A549 (cell line): ENCODE measurements around the gene SLC22A17. TPM values are rescaled to one million over a fixed set of nuclear protein-coding genes. Genes with fewer than 3 reads are reported as not detected.

Experiments used
- ATAC-seq, 2 experiments: fragments of 200-7000 bp in 1 of 2; fragments of >200 bp in 1 of 2; cut with Nextera tagmentation in 1 of 2; cut with Tn5 transposase in 1 of 2; 3 replicates each; pipeline versions ENCODE4 v1.8.0 to v1.9.1; 2018 to 2020; ENCODE audit warnings: mild to moderate bottlenecking in 1 of 2, moderate library complexity in 1 of 2
- CTCF ChIA-PET: fragments of 300-600 bp; sonication (Branson Sonifier 250); formaldehyde crosslinking; extraction: SDS; loops from one replicate; lab custom pipeline; 2021; ENCODE audit warnings: antibody characterized with exemption, inconsistent platforms; lab: Yijun Ruan, JAX
- POLR2A ChIA-PET: fragments of 350-600 bp; formaldehyde crosslinking; extraction: SDS; loops from one replicate; lab custom pipeline; 2021; ENCODE audit warnings: antibody characterized with exemption, inconsistent platforms; lab: Yijun Ruan, JAX
- DNase-seq, 2 experiments: peaks; one replicate each; pipeline versions ENCODE4 v3.0.0 to v3.0.0-alpha.2; 2011 to 2016; ENCODE audit warnings: low read depth in 1 of 2, low spot score in 1 of 2
- FAIRE-seq: peaks from 2 replicates; lab custom pipeline; 2011; peaks lifted over from hg19 to GRCh38; lab: Jason Lieb, UNC
- H3K27ac ChIP-seq, 2 experiments: fragments of >200 bp; sonication (Bioruptor Twin); formaldehyde crosslinking; 3 replicates each; pipeline ENCODE4 v1.5.1; 2016 to 2017
- H3K4me1 ChIP-seq: fragments of >200 bp; sonication (Bioruptor Twin); formaldehyde crosslinking; 3 replicates; pipeline ENCODE4 v1.6.1; 2016
- H3K4me2 ChIP-seq: fragments of >200 bp; sonication (Bioruptor Twin); formaldehyde crosslinking; 3 replicates; pipeline ENCODE4 v1.6.1; 2016
- H3K4me3 ChIP-seq: fragments of >200 bp; sonication (Bioruptor Twin); formaldehyde crosslinking; 3 replicates; pipeline ENCODE4 v1.5.1; 2016
- H3K9me3 ChIP-seq: fragments of >200 bp; sonication (Bioruptor Twin); formaldehyde crosslinking; 3 replicates; pipeline ENCODE4 v1.6.1; 2016
- BHLHE40 ChIP-seq: IDR thresholded peaks from 2 replicates; pipeline ENCODE4 v1.6.1; 2012; ENCODE audit warnings: low read depth, low read length, inconsistent platforms
- CBX2 ChIP-seq: fragments of 200-600 bp; sonication (generic); IDR thresholded peaks from 2 replicates; pipeline ENCODE4 v1.6.1; 2016; ENCODE audit warnings: low read depth, mild to moderate bottlenecking, borderline replicate concordance
- EHF ChIP-seq: fragments of 250-450 bp; sonication (Bioruptor Pico); IDR thresholded peaks from 2 replicates; pipeline ENCODE4 v1.5.0; 2020; ENCODE audit warnings: mild to moderate bottlenecking
- EP300 ChIP-seq, 2 experiments: fragments of >200 bp; sonication (Bioruptor Twin); formaldehyde crosslinking; IDR thresholded peaks; 2 replicates in 1 of 2; 3 replicates in 1 of 2; pipeline ENCODE4 v1.6.1; 2016 to 2017
- ESRRA ChIP-seq: fragments of 150-350 bp; IDR thresholded peaks from 2 replicates; pipeline ENCODE4 v1.6.1; 2014; ENCODE audit warnings: mild to moderate bottlenecking, low read length, borderline replicate concordance
- HDAC2 ChIP-seq: fragments of 200-600 bp; sonication (generic); IDR thresholded peaks from 2 replicates; pipeline ENCODE4 v1.6.1; 2016
- HEYL ChIP-seq: fragments of 250-450 bp; sonication (Bioruptor Pico); IDR thresholded peaks from 2 replicates; pipeline ENCODE4 v1.8.0; 2021; ENCODE audit warnings: mild to moderate bottlenecking, moderate library complexity
- KDM1A ChIP-seq: fragments of 200-600 bp; sonication (generic); IDR thresholded peaks from 2 replicates; pipeline ENCODE4 v1.6.1; 2016; ENCODE audit warnings: low read depth, mild to moderate bottlenecking
- MAFK ChIP-seq: fragments of 450-650 bp; IDR thresholded peaks from 2 replicates; pipeline ENCODE4 v1.6.1; 2014; ENCODE audit not compliant: partially characterized antibody
- MAZ ChIP-seq: fragments of 150-350 bp; IDR thresholded peaks from 2 replicates; pipeline ENCODE4 v1.6.1; 2014; ENCODE audit warnings: antibody characterized with exemption, low read depth, low read length, borderline replicate concordance
- NR3C1 ChIP-seq: fragments of >200 bp; sonication (Bioruptor Twin); formaldehyde crosslinking; IDR thresholded peaks from 3 replicates; pipeline ENCODE4 v1.6.1; 2017
- POLR2AphosphoS2 ChIP-seq: conservative IDR thresholded peaks from 2 replicates; pipeline ENCODE4 v1.6.1; 2012; ENCODE audit warnings: low read length, improper control_type of control experiment, inconsistent platforms
- RAD21 ChIP-seq, 2 experiments: fragments of >200 bp in 1 of 2; sonication (Bioruptor Twin) in 1 of 2; formaldehyde crosslinking in 1 of 2; IDR thresholded peaks in 1 of 2; conservative IDR thresholded peaks in 1 of 2; 2 replicates in 1 of 2; 3 replicates in 1 of 2; pipeline ENCODE4 v1.6.1; 2012 to 2018; ENCODE audit warnings: inconsistent platforms in 1 of 2
- RFX5 ChIP-seq: fragments of 450-650 bp; IDR thresholded peaks from 2 replicates; pipeline ENCODE4 v1.7.1; 2014; ENCODE audit warnings: antibody characterized with exemption, mild to moderate bottlenecking, moderate library complexity
- SMC3 ChIP-seq: fragments of >200 bp; sonication (Bioruptor Twin); formaldehyde crosslinking; IDR thresholded peaks from 3 replicates; pipeline ENCODE4 v1.6.1; 2018; ENCODE audit warnings: inconsistent platforms
- TFCP2L1 ChIP-seq: fragments of 250-450 bp; sonication (Bioruptor Pico); IDR thresholded peaks from 2 replicates; pipeline ENCODE4 v1.5.0; 2021; ENCODE audit warnings: mild to moderate bottlenecking
- ZFP36 ChIP-seq: fragments of 450-650 bp; IDR thresholded peaks from 2 replicates; pipeline ENCODE4 v1.6.1; 2014; ENCODE audit warnings: borderline replicate concordance; ENCODE audit not compliant: partially characterized antibody
- ZSCAN20 ChIP-seq: fragments of 250-450 bp; sonication (Bioruptor Pico); IDR thresholded peaks from 2 replicates; pipeline ENCODE4 v1.8.0; 2022; ENCODE audit warnings: mild to moderate bottlenecking, moderate library complexity
- WGBS: methylation state at CpG from one replicate; pipeline ENCODE4 v1.1.6; 2017; ENCODE audit errors: missing lambda C conversion rate; 5-methylcytosine and 5-hydroxymethylcytosine counted together
- polyA plus RNA-seq, 4 experiments: library from polyadenylated mRNA; depleted of rRNA in 3 of 4; stranded (reverse); fragments of >200 nt; fragmentation: RNase III in 1 of 4; extraction: RNeasy Plus Mini Kit Qiagen cat#74134 plus additional on column Dnase treatment in 1 of 4; gene quantifications; 2 replicates in 3 of 4; 3 replicates in 1 of 4; pipeline ENCODE4 v1.2.3, GENCODE V29; 2011 to 2017
- TF ChIP-seq, protein P1 (sequence below): fragments of >200 bp; sonication (Bioruptor Twin); formaldehyde crosslinking; IDR thresholded peaks from 3 replicates; pipeline ENCODE4 v1.6.1; 2016
- TF ChIP-seq, protein P2 (sequence below): IDR thresholded peaks from 2 replicates; pipeline ENCODE4 v1.6.1; 2012
- TF ChIP-seq, protein P3 (sequence below): fragments of 150-350 bp; IDR thresholded peaks from 2 replicates; pipeline ENCODE4 v1.6.1; 2014; ENCODE audit warnings: low read depth, mild to moderate bottlenecking, low read length

SLC22A17 gene
- polyA plus RNA-seq, 2 of the 4 experiments (the other 2 are of a cell fraction), result 3.5 to 8.4 TPM

DNA sequence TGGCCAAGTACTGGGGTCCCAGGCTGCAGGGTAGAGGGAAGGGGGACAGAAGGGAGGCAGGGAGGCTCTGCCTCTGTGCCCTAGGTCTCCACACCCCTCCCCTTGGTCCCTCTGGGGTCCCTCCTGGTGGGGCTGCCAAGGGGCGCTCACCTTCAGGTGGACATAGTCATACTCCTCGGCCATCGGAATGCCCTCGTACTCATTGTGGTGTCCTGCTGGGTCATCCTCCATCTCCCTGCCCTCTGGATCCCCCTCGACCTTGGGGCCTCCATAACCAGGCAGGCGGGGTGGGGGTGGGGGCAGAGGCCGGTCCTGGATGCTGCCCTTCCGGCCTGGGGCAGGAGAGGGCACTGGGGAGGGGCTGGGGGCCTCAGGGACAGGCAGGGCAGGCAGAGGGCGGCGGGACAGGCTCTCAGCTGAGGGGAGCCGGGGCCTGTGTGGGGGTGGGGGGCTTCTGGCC is 6.5 kb upstream of the SLC22A17 start:
- 70% methylated on average over 4 of the region's 11 CpGs for WGBS
- Histone ChIP-seq H3K4me1 (no peaks in the 10 kb centered on the region), H3K9me3 (no peaks in the 10 kb centered on the region), H3K4me3 (no peak overlapping the region), H3K27ac (no peak overlapping the region), H3K4me2 (no peak overlapping the region)
- DNase-seq (no peak), FAIRE-seq (no peak), ATAC-seq (no peak)
- CTCF ChIA-PET, result interaction anchor here (1.2 to 9.6 kb wide), 3 partner anchors 12 to 32 kb away, joined by 6 to 80 read pairs (median 28); partner anchors contain the start of gene CMTM5
- POLR2A ChIA-PET, result no interaction called here
- TF ChIP-seq BHLHE40, result no peak
- no peak for TF ChIP-seq HEYL (CRISPR knock-in tag)
- TF ChIP-seq HDAC2, result no peak
- TF ChIP-seq MAZ, result no peak
- no peak for TF ChIP-seq MAFK
- no peak for TF ChIP-seq EP300 (IDR thresholded peaks at IDR 0.05)

DNA sequence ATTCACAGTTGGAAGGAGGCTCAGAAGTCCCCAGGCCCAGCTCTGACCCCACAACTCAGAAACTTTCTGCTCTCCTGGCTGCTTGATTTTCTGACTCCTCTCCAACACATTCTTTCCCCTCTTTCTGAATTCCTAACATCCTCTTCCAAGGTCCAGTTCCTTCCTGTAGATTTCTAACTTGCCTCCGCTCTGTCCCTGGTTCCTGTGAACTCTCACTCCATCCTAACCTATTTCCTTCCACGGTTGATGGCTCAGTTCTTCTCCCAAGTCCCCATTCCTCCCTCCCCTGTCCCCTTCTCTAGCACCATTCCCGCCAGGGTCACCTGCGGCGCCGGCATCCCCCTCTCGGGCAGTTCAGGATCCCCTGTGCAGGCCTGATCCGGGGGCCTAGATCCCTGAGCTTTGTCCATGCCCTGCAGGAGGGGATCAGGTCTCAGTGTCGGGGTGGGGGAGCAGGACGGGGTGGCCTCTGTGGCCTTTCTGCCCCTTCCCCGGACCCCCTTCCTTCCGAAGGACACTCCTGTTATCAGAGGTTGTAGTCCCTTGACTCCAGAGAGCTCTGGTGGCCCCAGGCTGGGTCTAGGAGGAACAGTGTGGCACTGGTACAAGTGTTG is 6.0 kb upstream of the SLC22A17 start:
- Histone ChIP-seq H3K9me3 (no peaks in the 10 kb centered on the region), H3K4me3 (no peak overlapping the region)
- CTCF ChIA-PET, result interaction anchor here (1.2 to 9.6 kb wide), 3 partner anchors 12 to 31 kb away, joined by 6 to 80 read pairs (median 28); partner anchors contain the start of gene CMTM5
- 86% methylated on average over 8 of the region's 12 CpGs for WGBS
- TF ChIP-seq KDM1A (no peak), ZSCAN20 (no peak), CBX2 (no peak), EHF (CRISPR knock-in tag) (no peak), RFX5 (no peak), TFCP2L1 (CRISPR knock-in tag) (no peak), POLR2AphosphoS2 (no peak), RAD21 (conservative IDR thresholded peaks at IDR 0.05 in 1 of 2, IDR thresholded peaks at IDR 0.05 in 1 of 2) (no peak), BHLHE40 (no peak), ESRRA (no peak), SMC3 (no peak)
- TF ChIP-seq, protein P1, sequence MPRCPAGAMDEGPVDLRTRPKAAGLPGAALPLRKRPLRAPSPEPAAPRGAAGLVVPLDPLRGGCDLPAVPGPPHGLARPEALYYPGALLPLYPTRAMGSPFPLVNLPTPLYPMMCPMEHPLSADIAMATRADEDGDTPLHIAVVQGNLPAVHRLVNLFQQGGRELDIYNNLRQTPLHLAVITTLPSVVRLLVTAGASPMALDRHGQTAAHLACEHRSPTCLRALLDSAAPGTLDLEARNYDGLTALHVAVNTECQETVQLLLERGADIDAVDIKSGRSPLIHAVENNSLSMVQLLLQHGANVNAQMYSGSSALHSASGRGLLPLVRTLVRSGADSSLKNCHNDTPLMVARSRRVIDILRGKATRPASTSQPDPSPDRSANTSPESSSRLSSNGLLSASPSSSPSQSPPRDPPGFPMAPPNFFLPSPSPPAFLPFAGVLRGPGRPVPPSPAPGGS, result no peak
- TF ChIP-seq, protein P2, sequence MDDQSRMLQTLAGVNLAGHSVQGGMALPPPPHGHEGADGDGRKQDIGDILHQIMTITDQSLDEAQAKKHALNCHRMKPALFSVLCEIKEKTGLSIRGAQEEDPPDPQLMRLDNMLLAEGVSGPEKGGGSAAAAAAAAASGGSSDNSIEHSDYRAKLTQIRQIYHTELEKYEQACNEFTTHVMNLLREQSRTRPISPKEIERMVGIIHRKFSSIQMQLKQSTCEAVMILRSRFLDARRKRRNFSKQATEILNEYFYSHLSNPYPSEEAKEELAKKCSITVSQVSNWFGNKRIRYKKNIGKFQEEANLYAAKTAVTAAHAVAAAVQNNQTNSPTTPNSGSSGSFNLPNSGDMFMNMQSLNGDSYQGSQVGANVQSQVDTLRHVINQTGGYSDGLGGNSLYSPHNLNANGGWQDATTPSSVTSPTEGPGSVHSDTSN, result no peak
- TF ChIP-seq, all 56 proteins: peak for 0
- Histone ChIP-seq H3K27ac (no peak overlapping the region), H3K4me2 (no peak overlapping the region), H3K4me1 (no peaks in the 10 kb centered on the region)
- ATAC-seq (no peak), DNase-seq (no peak), FAIRE-seq (no peak)
- POLR2A ChIA-PET, result no interaction called here

DNA sequence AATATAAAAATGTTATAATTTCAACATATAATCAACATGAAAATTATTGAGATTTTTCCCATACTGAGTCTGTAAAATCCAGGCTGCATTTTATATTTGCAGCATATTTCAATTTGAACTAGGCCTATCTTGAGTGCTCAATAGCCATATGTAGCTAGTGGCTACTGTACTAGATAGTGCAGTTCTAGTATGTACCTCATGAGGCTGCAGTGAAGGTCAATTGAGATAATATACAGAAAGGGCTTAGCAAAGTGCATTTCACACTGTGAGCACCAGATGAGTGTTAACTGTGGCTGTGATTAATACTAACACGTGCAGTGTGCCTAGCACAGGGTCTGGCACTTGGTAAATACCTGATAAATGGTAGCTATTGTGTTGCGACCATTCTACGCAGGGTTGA is 5.4 kb upstream of the SLC22A17 start:
- no peak overlapping the region for H3K27ac ChIP-seq
- 0 out of 3 replicates have a peak, but pooled peaks cover 2% of the 10 kb centered on the region for H3K4me1 ChIP-seq
- no peaks in the 10 kb centered on the region for H3K9me3 ChIP-seq
- DNase-seq (no peak), FAIRE-seq (no peak), ATAC-seq (peak in 1 of 2 experiments; percentile 37; a peak in 1 of 6 replicates)
- H3K4me3 ChIP-seq, result no peak overlapping the region
- no peak overlapping the region for H3K4me2 ChIP-seq
- POLR2A ChIA-PET, result no interaction called here
- 70% methylated on average over 3 of the region's 3 CpGs for WGBS
- TF ChIP-seq NR3C1 (no peak), ZFP36 (no peak)
- TF ChIP-seq, protein P3, sequence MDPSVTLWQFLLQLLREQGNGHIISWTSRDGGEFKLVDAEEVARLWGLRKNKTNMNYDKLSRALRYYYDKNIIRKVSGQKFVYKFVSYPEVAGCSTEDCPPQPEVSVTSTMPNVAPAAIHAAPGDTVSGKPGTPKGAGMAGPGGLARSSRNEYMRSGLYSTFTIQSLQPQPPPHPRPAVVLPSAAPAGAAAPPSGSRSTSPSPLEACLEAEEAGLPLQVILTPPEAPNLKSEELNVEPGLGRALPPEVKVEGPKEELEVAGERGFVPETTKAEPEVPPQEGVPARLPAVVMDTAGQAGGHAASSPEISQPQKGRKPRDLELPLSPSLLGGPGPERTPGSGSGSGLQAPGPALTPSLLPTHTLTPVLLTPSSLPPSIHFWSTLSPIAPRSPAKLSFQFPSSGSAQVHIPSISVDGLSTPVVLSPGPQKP, result no peak
- TF ChIP-seq, all 56 proteins: peak for 0
- CTCF ChIA-PET, result interaction anchor here (1.3 to 9.6 kb wide), 2 partner anchors 19 to 202 kb away, joined by 3 to 80 read pairs; partner anchors contain the start of gene CMTM5
